Measurements from ENCODE around the gene CALHM4. TPM values are rescaled to one million over a fixed set of nuclear protein-coding genes. Genes with fewer than 3 reads are reported as not detected.

CALHM4 gene
- total RNA-seq, 2 experiments from 2014 or later: not detected

DNA sequence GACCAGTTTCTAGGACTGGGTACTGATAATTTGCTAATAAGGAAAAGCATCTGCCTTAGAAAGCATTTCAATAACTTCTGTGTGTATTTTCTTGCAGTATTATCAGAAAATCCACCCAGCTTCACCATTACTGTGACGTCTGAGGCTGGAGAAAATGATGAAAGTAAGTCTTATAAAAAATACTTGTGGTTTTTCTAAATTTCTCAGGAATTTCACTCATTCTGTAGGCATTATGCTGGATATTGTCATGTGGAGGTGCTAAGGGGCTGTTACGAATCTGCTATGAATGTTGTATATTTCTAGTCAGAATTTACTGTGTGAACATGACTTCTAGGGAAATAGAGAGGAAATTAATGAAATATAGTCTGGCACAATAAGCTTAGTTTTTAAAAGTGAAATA, 26.6 kb downstream of the CALHM4 start:
- ChIA-PET POLR2A (interaction anchor here (1.0 to 1.2 kb wide), 2 partner anchors 12 to 35 kb away, joined by 3 to 4 read pairs; no protein-coding TSS in a partner anchor), CTCF (ENCODE audit: unreplicated experiment) (no interaction called here)
- no peak for DNase-seq (ENCODE audit: low spot score)
- peaks cover 87% of the 10 kb centered on the region for H3K36me3 ChIP-seq (ENCODE audit: insufficient read depth, low read length)
- no peak overlapping the region for H3K4me3 ChIP-seq (ENCODE audit: low read depth, low read length, poor library complexity, severe bottlenecking)
- H3K27ac ChIP-seq (ENCODE audit: low read depth, low read length, poor library complexity, severe bottlenecking): no peak overlapping the region
- H3K4me2 ChIP-seq (ENCODE audit: low read length): no peak overlapping the region
- H3K79me2 ChIP-seq (ENCODE audit: insufficient read depth, low read depth, low read length): peaks cover 45% of the 10 kb centered on the region; the same call in 1 of the 2 replicates
- no peak for TF ChIP-seq EZH2phosphoT487 (IDR thresholded peaks at IDR 0.05; ENCODE audit: borderline replicate concordance, low read depth, low read length)
- TF ChIP-seq, protein P1, sequence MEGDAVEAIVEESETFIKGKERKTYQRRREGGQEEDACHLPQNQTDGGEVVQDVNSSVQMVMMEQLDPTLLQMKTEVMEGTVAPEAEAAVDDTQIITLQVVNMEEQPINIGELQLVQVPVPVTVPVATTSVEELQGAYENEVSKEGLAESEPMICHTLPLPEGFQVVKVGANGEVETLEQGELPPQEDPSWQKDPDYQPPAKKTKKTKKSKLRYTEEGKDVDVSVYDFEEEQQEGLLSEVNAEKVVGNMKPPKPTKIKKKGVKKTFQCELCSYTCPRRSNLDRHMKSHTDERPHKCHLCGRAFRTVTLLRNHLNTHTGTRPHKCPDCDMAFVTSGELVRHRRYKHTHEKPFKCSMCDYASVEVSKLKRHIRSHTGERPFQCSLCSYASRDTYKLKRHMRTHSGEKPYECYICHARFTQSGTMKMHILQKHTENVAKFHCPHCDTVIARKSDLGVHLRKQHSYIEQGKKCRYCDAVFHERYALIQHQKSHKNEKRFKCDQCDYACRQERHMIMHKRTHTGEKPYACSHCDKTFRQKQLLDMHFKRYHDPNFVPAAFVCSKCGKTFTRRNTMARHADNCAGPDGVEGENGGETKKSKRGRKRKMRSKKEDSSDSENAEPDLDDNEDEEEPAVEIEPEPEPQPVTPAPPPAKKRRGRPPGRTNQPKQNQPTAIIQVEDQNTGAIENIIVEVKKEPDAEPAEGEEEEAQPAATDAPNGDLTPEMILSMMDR (conservative IDR thresholded peaks at IDR 0.05; ENCODE audit: low read length): no peak
- H3K9me2 ChIP-seq (ENCODE audit: insufficient read depth, low read length): no peaks in the 10 kb centered on the region
- no peaks in the 10 kb centered on the region for H3K9me3 ChIP-seq (ENCODE audit: low read length)
- no peaks in the 10 kb centered on the region for H3K4me1 ChIP-seq (ENCODE audit: insufficient read depth, low read length, poor library complexity, severe bottlenecking)
- H4K20me1 ChIP-seq (ENCODE audit: insufficient read depth, low read length): no peaks in the 10 kb centered on the region
- no TSS peak for BruUV-seq (replicated peaks)
- intact Hi-C loops (cut with micrococcal nuclease; ENCODE audit: unreplicated experiment): no loop called here
- no peak overlapping the region for H2AFZ ChIP-seq (ENCODE audit: low read length)

DNA sequence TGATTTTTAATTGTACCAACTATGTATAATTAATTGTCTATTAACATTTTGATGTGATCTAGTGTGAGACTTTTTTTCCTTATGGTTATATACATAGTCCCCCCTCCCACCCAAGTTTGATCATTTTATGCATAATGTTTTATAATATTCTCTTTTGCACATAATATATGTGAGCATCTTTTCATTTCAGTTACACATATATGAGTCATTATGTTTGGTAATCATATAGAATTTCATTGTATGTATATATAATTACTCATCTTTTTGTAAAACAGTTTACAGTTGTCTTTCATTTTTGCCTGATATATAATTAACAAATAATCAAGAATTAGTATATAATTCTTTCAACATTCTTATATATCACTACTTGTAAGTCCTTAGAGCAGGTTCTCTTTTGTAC, 32.7 kb downstream of the CALHM4 start:
- no peak for TF ChIP-seq EZH2phosphoT487 (IDR thresholded peaks at IDR 0.05; ENCODE audit: borderline replicate concordance, low read depth, low read length)
- TF ChIP-seq, protein P1 (conservative IDR thresholded peaks at IDR 0.05; ENCODE audit: low read length): no peak
- Histone ChIP-seq H3K79me2 (ENCODE audit: insufficient read depth, low read depth, low read length) (0 out of 2 replicates have a peak, but pooled peaks cover 5% of the 10 kb centered on the region), H3K4me2 (ENCODE audit: low read length) (no peak overlapping the region), H3K9me2 (ENCODE audit: insufficient read depth, low read length) (no peaks in the 10 kb centered on the region), H3K27ac (ENCODE audit: low read depth, low read length, poor library complexity, severe bottlenecking) (no peak overlapping the region), H2AFZ (ENCODE audit: low read length) (no peak overlapping the region), H3K36me3 (ENCODE audit: insufficient read depth, low read length) (peaks cover 82% of the 10 kb centered on the region), H3K4me1 (ENCODE audit: insufficient read depth, low read length, poor library complexity, severe bottlenecking) (no peaks in the 10 kb centered on the region), H3K4me3 (ENCODE audit: low read depth, low read length, poor library complexity, severe bottlenecking) (no peak overlapping the region), H4K20me1 (ENCODE audit: insufficient read depth, low read length) (no peaks in the 10 kb centered on the region), H3K9me3 (ENCODE audit: low read length) (no peaks in the 10 kb centered on the region; the same call in 1 of the 2 replicates)
- intact Hi-C loops (cut with micrococcal nuclease; ENCODE audit: unreplicated experiment): no loop called here
- POLR2A ChIA-PET: no interaction called here
- DNase-seq (ENCODE audit: low spot score): no peak
- CTCF ChIA-PET (ENCODE audit: unreplicated experiment): no interaction called here
- BruUV-seq (replicated peaks): no TSS peak

DNA sequence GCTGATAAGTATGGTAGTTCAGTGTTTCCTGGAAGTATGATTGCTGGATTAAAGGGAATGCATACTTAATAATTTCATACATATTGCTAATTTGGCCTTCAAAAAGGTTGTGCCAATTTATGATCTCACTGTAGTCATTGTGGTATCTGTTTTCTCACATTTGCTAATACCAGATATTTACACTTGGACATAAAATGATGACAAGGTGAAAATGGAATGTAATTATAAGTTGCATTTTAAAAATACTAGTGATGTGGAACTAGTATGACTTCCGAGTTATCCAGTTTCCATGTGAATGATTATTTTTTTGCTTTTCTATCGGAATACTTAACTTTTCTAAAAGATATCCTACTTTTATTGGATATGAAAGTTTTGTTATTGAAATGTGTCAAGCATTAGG, 33.2 kb downstream of the CALHM4 start:
- Histone ChIP-seq H3K9me3 (ENCODE audit: low read length) (no peaks in the 10 kb centered on the region; the same call in 1 of the 2 replicates), H3K9me2 (ENCODE audit: insufficient read depth, low read length) (no peaks in the 10 kb centered on the region), H3K4me2 (ENCODE audit: low read length) (no peak overlapping the region), H2AFZ (ENCODE audit: low read length) (no peak overlapping the region), H3K4me3 (ENCODE audit: low read depth, low read length, poor library complexity, severe bottlenecking) (no peak overlapping the region), H3K79me2 (ENCODE audit: insufficient read depth, low read depth, low read length) (0 out of 2 replicates have a peak, but pooled peaks cover 3% of the 10 kb centered on the region), H3K4me1 (ENCODE audit: insufficient read depth, low read length, poor library complexity, severe bottlenecking) (no peaks in the 10 kb centered on the region), H3K36me3 (ENCODE audit: insufficient read depth, low read length) (peaks cover 82% of the 10 kb centered on the region), H3K27ac (ENCODE audit: low read depth, low read length, poor library complexity, severe bottlenecking) (no peak overlapping the region), H4K20me1 (ENCODE audit: insufficient read depth, low read length) (no peaks in the 10 kb centered on the region)
- TF ChIP-seq EZH2phosphoT487 (IDR thresholded peaks at IDR 0.05; ENCODE audit: borderline replicate concordance, low read depth, low read length): no peak
- DNase-seq (ENCODE audit: low spot score): no peak
- intact Hi-C loops (cut with micrococcal nuclease; ENCODE audit: unreplicated experiment): no loop called here
- BruUV-seq (replicated peaks): no TSS peak
- CTCF ChIA-PET (ENCODE audit: unreplicated experiment): no interaction called here
- POLR2A ChIA-PET: interaction anchor here (1.3 kb wide), 1 partner anchor 9 kb away, joined by 8 read pairs; no protein-coding TSS in a partner anchor
